Left lung (tissue), 10 donors: Measurements from ENCODE around the gene PRKCZ. TPM values are rescaled to one million over a fixed set of nuclear protein-coding genes. Genes with fewer than 3 reads are reported as not detected.

Source experiments
- ATAC-seq: fragments of 200-7000 bp; cut with Tn5 transposase; one replicate; pipeline ENCODE4 v1.9.1; 2020; ENCODE audit warnings: moderate library complexity
- DNase-seq, 4 donors: peaks; one replicate each; pipeline ENCODE4 v3.0.0-alpha.2; 2013 to 2020
- H3K27ac ChIP-seq, 2 donors: fragments of 200-600 bp; sonication (generic) in 1 of 2; one replicate each; pipeline versions ENCODE4 v1.5.0 to v1.8.0; 2020 to 2021
- H3K27me3 ChIP-seq, 2 donors: fragments of 200-600 bp; sonication (generic) in 1 of 2; one replicate each; pipeline versions ENCODE4 v1.5.0 to v1.8.0; 2020 to 2021
- H3K36me3 ChIP-seq, 2 donors: fragments of 200-600 bp; sonication (generic) in 1 of 2; one replicate each; pipeline versions ENCODE4 v1.5.0 to v1.8.0; 2020 to 2021
- H3K4me1 ChIP-seq, 2 donors: fragments of 200-600 bp; one replicate each; pipeline ENCODE4 v1.8.0; 2021
- H3K4me3 ChIP-seq, 2 donors: fragments of 200-600 bp; sonication (generic) in 1 of 2; one replicate each; pipeline versions ENCODE4 v1.5.0 to v1.8.0; 2020 to 2021; ENCODE audit warnings: mild to moderate bottlenecking in 1 of 2
- H3K9me3 ChIP-seq, 2 donors: fragments of 200-600 bp; sonication (generic) in 1 of 2; one replicate each; pipeline versions ENCODE4 v1.5.0 to v1.8.0; 2020 to 2021
- intact Hi-C, 2 donors: fragments of 100-400 bp; cut with DNase I; formaldehyde crosslinking; loops; one replicate each; pipeline versions ENCODE4 v1.11.2 to v1.14.2; 2022
- polyA plus RNA-seq, 6 donors: library from polyadenylated mRNA; unstranded; fragments of 120-200 nt; gene quantifications; one replicate each; pipeline ENCODE4 v1.2.1, GENCODE V29; 2013; ENCODE audit not compliant: insufficient read length in 6 of 6
- total RNA-seq, 2 donors: library from RNA; stranded (reverse); fragmentation: NEBNext Ultra II Directional; extraction: Animal tissue kit (Norgen Biotek cat#: 25700); gene quantifications; one replicate each; pipeline ENCODE4 v1.2.1, GENCODE V29; 2021
- TF ChIP-seq, protein P1 (sequence below), 2 donors: fragments of 200-600 bp; sonication (generic) in 1 of 2; IDR thresholded peaks; one replicate each; pipeline versions ENCODE4 v1.5.0 to v1.8.0; 2021; ENCODE audit warnings: antibody characterized with exemption in 2 of 2
- donor health status: DM: no; HTN: yes; CAD: no.
- donor health status: DM: no; HTN: no; CAD: no.

PRKCZ gene
- total and polyA plus RNA-seq, 8 donors, result 37.5 to 129 (median 48.0) TPM

DNA sequence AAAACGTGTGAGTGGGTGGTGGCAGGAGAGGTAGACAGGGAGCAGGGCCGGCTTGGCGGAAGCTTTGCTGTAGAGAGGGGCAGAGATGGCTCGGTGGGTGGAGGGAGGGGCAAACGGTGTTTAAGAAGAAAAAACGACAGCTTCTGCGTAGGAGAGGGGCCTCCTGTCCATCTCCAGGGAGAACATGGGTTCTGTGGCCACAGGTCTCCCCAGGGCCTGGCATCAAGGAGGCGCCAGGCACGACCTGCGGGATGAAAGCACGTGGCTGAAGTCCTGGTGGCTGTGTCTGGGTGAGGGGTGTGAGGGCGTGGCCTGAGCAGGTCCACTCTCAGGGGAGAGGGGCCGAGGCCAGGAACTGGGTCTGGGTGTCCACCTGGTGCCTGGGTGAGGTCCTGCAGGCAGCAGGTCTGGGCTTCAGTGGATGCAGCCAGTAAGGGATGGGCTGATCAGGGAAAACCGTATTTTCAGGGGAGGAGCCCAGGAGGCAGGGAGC, 940 bp upstream of the PRKCZ start:
- no peaks in the 10 kb centered on the region for H3K36me3 ChIP-seq
- TF ChIP-seq, protein P1, sequence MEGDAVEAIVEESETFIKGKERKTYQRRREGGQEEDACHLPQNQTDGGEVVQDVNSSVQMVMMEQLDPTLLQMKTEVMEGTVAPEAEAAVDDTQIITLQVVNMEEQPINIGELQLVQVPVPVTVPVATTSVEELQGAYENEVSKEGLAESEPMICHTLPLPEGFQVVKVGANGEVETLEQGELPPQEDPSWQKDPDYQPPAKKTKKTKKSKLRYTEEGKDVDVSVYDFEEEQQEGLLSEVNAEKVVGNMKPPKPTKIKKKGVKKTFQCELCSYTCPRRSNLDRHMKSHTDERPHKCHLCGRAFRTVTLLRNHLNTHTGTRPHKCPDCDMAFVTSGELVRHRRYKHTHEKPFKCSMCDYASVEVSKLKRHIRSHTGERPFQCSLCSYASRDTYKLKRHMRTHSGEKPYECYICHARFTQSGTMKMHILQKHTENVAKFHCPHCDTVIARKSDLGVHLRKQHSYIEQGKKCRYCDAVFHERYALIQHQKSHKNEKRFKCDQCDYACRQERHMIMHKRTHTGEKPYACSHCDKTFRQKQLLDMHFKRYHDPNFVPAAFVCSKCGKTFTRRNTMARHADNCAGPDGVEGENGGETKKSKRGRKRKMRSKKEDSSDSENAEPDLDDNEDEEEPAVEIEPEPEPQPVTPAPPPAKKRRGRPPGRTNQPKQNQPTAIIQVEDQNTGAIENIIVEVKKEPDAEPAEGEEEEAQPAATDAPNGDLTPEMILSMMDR (IDR thresholded peaks at IDR 0.05), result peak; percentile 36 to 38
- peaks cover 20 to 80% of the 10 kb centered on the region in 2 donors for H3K27me3 ChIP-seq
- no peaks in the 10 kb centered on the region for H3K9me3 ChIP-seq
- intact Hi-C loops, result loop anchor here in 1 of 2 donors (5.0 kb wide), 2 partner anchors 82 to 107 kb away; no protein-coding TSS in a partner anchor
- H3K4me1 ChIP-seq, result peaks cover 9 to 33% of the 10 kb centered on the region in 2 donors
- ATAC-seq (peak; percentile 11), DNase-seq (peak in 2 of 4 donors; percentile 50 to 76)
- peak overlapping the region in 1 of 2 donors; percentile 72 for H3K27ac ChIP-seq
- peak overlapping the region; percentile 43 to 62 for H3K4me3 ChIP-seq

DNA sequence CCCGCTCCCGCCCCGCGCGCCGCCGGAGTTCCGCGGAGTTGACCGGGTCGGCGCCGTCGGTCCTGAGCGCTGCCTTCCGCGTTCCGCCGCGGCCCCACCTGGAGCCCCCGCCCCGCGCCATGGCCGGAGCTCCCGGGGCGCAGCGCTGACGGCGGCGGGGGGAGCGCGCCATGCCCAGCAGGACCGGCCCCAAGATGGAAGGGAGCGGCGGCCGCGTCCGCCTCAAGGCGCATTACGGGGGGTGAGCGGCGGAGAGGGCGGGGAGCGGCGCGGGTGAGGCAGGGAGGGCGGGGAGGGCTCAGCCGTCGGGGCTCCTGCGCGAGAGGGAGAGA, 216 bp downstream of the PRKCZ start:
- Histone ChIP-seq H3K27me3 (peaks cover 20 to 69% of the 10 kb centered on the region in 2 donors), H3K4me3 (peak overlapping the region; percentile 43 to 62), H3K27ac (peak overlapping the region; percentile 63 to 79), H3K36me3 (no peaks in the 10 kb centered on the region), H3K9me3 (no peaks in the 10 kb centered on the region), H3K4me1 (peaks cover 6 to 24% of the 10 kb centered on the region in 2 donors)
- intact Hi-C loops, result no loop called here
- TF ChIP-seq, protein P1 (IDR thresholded peaks at IDR 0.05), result no peak
- ATAC-seq (peak; percentile 4), DNase-seq (no peak)

DNA sequence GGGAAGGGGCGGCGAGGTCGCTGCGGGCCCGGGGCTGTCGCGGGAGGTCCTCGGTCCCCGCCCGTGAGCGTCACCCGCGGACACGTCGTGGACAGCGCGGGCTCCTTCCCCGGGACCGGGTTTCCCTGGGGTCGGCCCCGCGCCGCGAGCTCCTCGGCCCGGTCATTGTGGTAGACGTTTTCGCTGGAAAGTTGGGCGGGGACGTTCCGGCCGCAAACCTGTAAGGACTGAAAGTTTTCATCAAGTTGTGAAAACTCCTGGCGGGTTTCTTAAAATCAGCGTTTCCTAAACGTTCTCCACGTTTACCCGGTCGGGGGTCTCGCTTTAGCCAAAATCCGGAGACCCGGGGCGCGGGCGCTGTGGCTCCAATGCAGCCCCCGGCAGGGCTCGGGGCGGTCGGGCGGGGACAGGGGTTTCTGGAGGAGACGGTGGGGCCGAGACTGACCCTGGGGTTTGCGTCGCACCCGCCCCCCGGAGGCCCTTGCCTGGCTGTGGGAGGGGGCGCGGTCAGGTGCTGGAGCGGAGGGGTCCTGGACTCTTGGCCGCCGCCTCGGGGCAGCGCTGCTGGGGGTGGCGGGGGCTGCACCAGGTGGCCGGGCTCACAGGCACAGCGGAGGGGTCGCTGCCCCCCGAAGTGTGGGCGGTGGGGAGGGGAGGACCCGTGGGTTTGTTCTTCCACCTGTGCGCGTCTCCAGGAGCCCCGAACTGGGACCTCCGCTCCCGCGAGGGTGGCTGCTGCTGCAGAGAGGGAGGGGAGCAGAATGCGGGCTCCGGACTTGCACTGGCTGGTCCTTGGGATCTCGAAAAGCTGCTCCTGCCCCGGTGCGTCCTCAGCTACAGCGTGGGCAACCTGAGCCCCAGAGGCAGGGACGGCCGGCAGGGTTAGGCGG, 827 bp downstream of the PRKCZ start:
- peak overlapping the region; percentile 63 to 79 for H3K27ac ChIP-seq
- intact Hi-C loops, result no loop called here
- peaks cover 6 to 24% of the 10 kb centered on the region in 2 donors for H3K4me1 ChIP-seq
- peak; percentile 0 for ATAC-seq
- TF ChIP-seq, protein P1 (IDR thresholded peaks at IDR 0.05), result no peak
- H3K27me3 ChIP-seq, result peaks cover 20 to 63% of the 10 kb centered on the region in 2 donors
- peaks cover 0 to 1% of the 10 kb centered on the region in 2 donors for H3K36me3 ChIP-seq
- peak in 1 of 4 donors; percentile 86 for DNase-seq
- H3K9me3 ChIP-seq, result no peaks in the 10 kb centered on the region
- H3K4me3 ChIP-seq, result peak overlapping the region; percentile 43 to 62

DNA sequence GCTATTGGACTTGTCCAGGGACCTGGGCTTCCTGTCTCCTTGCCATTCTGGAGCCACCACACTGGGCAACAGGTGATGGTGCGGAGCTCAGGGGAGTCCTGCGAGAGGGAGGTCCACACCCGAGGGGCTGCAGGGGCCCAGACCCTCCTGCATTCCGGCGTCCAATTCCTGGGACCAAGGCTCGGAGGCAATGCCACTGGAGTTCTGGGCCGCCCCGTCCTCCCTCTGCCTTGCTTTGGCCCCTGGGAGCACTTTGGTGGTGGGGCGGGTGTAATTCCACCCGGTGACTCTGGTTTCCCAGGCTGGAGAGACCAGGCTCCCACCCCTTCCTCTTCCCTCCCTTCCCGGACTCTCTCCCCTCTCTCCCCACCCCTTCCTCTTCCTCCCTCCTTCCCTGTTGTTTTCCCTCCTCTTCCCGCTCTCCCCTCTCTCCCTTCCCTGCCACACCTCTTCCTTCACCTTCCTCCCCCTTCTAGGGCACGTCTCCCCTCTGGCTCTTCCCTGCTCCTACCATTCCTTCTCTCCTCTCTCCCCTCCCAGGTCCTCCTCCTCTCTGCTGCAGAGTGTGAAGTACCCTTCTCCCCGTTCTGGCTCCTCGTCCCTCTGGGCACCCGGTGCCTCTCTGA, 2.0 kb downstream of the PRKCZ start:
- ATAC-seq, result peak; percentile 13
- Histone ChIP-seq H3K4me3 (peak overlapping the region; percentile 43 to 62), H3K27ac (peak overlapping the region; percentile 63 to 79)

More for the DNA sequence above, 2.0 kb downstream of the PRKCZ start:
- Histone ChIP-seq H3K9me3 (no peaks in the 10 kb centered on the region), H3K36me3 (peaks cover 0 to 10% of the 10 kb centered on the region in 2 donors), H3K4me1 (peaks cover 6 to 19% of the 10 kb centered on the region in 2 donors), H3K27me3 (peaks cover 20 to 51% of the 10 kb centered on the region in 2 donors)
- TF ChIP-seq, protein P1 (IDR thresholded peaks at IDR 0.05), result no peak
- DNase-seq, result peak in 1 of 4 donors; percentile 67
- intact Hi-C loops, result no loop called here
